ENCODE results near the gene PLLP.
"Not testable (repeated sequence)": the region's sequence is repeated elsewhere in the genome, so short reads cannot be mapped to it uniquely, and the experiment has no call there.

Gene PLLP

DNA sequence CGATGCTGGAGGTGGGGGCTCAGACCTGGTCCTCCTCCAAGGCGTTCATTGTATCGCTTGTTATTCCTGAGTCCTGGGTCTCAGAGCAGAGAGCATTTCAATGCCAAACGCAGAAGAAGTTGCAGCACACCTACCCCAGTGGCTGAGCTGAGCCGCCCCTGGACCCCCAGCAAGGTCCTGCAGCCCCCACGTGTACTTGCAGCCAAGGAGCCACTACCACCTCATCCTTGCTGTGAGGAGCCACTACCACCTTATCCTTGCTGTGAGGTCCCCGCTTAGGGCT is 13.5 kb downstream of the PLLP start:
- DNase-seq = no peak

DNA sequence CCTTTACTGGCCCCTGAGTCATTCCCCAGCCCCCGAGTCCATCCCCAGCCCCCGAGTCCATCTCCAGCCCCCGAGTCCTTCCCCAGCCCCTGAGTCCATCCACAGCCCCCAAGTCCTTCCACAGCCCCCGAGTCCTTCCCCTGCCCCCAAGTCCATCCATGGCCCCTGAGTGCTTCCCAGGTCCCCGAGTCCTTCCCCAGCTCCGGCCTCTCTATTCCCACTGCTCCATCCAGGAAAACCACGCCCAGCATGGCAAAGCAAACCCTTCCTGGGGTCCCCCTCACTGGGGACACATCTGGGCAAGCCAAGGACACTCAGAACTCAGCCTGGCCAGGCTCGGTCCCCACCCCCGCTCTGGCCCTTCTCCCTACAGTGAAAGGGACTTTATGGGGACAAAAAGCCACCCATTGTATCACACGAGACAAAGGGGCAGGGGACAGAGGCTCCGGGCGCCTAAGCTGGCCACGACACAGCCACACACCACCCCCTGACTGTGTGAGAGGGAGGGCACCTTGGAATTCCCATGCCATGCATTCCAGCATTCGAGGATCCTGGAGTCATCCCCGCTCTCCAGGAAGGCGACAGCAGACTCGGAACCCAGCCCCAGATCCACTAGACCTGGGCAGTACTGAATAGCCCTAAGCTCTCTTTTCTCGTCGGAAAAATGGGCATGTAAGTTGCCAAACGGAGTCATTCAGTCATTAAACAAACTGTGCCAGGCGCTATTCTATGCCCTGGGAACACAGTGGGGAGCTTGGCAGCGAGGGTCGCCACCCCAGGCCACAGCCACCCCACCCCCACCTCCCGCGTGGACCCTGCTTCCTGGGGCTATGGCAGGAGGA is 14.0 kb downstream of the PLLP start:
- DNase-seq = no peak

DNA sequence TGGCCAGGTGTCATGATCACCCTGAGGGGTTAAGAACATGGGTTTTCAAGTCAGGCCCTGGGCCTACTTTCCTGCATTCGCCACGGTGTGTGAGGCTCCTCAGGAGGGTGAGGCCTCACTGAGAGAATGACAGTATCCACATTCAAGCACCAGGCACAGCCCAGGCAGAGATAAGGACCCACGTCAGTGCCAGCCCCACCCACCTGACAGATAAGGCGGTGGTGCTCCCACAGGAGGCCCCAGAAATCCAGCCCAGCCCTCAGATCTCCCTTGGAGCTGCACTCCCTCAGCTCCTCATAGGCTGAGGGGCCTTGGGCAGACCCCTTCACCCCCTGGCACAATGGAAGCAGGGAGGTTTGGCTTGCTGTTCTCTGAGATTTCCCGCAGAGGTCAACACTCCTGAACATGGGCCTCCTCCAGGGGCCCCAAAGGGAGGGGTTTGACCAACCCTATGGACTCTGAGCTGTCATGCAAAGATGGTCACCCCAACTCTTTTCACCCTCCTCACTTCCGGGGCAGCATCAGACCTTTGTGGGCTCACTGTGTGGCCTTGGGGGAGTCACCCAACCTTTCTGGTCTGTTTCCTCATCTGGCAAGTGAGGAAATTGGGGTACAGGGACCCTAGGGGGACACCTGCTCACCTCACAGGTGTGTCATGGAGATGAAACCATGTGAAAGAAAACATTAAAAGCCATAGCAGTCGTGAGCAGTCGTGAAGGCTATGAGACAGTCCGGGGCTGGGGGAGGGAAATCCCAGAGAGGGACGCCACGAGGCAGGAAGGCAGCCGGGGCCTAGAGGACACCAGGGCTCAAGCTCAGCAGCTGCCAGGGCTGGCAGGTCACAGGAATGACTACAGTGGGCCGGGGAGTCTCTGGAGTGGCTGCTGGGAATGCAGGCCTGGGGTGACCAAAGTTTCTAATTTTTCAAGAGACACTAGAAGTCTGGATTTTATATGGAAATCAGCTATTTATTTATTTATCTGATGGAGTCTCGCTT is 15.4 kb downstream of the PLLP start:
- peak; percentile 93 for DNase-seq

DNA sequence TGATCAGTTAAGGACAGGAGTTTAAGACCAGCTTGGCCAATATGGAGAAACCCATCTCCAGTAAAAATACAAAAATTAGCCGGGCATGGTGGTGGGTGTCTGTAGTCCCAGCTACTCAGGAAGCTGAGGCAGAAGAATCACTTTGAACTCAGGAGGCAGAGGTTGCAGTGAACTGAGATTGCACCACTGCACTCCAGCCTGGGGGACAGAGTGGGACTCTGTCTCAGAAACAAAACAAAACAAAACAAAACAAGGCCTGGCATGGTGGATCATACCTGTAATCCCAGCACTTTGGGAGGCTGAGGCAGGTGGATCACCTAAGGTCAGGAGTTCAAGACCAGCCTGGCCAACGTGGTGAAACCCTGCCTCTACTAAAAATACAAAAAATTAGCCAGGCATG is 17.1 kb downstream of the PLLP start:
- DNase-seq = not testable (repeated sequence)

DNA sequence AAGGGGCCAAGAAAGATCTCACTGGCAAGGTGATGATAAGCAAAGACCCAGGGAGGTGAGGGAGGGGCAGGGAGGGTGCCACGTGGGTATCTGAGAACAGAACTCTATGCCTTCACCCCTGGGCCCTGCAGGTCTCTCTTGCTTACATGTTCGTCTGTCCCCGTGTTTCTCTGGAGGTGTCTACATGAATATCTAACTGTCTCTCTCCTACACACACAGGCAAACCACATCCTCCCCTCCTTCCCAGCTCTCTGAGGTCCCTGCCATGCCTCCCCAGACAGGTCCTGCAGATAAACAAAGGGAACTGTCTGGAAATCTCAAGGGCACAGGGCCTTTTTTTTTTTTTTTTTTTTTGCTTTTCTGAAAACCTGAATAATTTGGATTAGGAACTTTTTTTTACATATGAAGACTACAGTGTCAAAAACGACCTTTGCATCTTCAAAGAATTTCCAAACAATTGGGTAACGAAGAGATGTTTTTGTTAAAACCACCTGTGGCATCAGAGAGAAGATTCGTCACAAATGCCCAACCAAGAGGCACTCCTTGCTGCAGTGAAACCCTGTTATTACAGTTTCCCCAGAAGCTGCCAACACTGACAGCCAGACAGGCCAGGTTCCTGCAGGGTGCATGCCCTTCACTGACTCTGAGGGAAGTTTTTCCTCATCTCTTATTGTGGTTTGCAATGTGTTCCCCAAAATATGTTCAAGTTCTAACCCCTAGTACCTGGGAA is 17.8 kb downstream of the PLLP start:
- DNase-seq = peak; percentile 66

DNA sequence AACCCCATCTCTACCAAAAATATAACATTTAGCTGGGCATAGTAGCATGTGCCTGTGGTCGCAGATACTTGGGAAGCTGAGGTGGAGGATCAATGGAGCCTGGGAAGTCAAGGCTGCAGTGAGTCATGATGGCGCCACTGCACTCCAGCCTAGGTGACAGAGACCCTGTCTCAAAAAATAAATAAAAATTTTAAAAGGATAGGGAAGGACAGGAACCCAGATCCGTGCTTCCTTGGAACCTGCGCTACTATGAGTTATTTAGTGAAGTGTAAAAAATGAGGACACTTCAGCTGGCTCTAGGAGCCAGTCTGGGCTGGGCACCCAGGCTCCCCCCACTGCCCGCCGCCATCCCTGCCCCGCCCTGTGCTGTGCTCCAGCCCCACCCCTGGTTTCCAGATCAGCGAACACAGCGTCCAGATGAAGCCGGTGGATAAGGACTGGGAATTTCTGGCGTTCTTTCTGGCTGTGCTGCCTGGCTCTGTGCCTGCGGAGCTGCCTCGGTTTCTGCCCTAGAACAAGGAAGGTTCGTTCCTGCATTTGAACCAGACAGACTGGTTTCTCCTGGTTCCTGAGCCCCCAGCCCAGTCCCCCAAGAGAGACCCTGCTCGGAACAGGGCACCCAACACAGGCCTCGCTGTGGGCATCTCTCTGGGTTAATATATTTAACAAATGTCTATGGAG is 18.5 kb downstream of the PLLP start:
- DNase-seq = peak; percentile 80

DNA sequence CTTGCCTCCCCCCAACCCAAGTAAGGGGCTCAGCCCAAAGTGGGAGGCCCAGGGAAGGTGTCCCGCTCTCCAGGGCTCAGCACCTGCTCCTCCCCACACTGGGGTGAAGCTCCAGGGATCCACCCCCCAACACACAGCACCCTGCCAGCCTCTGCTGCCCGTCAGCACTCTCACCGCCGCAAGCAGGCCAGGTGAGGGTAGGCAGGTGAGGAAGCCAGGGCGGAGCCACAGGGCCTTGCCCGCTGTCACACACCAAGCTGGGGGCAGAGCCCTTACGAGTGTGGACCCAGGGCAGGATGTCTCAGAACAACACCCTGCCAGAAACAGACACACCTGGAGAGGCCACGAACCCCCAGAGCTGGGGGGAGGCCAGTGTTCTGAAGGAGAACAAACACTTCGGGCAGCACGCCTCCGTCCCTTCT is 19.5 kb downstream of the PLLP start:
- no peak for DNase-seq

DNA sequence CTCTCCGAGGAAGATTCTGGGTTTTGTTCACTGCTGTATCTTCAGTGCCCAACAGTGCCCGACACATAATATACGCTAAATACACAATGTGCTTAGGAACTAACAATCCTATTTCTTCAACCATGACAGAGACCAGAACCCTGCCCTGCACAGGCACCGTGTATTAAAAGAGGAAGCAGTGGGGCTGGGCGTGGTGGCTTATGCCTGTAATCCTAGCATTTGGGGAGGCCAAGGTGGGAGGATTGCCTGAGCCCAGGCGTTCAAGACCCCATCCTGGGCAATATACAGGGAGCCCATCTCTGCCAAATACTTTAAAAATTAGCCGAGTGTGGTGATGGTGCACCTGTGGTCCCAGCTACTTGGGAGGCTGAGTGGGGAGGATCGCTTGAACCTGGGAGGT is 20.1 kb downstream of the PLLP start:
- peak; percentile 44 for DNase-seq

DNA sequence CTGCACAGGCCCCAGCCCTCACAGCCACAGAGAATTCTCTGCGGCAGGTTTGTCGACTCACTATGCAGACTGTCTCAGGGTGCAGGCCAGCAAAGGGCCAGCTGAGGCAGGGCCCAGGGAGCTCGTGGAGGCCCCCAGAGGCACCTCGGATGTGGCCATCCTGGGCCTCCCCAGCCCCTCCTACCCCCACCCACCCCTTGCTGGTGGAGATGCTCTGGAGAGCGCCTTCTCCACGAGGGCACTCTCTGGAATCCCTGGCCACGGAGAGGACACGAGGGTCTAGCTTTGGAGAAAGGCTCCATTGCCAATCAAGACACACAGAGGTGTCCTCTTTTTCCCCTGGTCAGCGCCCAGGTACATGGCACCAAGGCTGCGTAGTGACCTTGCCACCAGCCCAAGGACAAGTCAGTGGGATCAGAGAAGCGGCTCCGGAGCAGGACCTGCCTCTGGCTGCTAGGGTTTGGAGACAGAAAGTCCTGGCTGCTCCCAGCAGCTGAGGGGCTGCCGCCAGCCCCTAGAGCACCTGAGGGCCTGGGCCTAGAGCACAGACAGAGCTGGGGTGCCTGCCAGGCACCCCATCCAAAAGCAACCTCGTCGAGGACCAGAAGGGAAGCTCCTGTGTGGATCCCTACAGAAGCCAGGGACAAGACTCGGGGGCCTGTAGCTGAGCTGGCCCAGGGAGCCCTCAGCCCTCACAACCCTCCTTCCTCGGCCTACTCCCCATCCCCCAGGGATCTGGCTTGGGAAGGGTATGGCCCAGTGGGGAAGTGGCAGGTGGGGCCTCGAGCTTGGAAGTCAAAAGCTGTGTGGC is 20.7 kb downstream of the PLLP start:
- DNase-seq = no peak

DNA sequence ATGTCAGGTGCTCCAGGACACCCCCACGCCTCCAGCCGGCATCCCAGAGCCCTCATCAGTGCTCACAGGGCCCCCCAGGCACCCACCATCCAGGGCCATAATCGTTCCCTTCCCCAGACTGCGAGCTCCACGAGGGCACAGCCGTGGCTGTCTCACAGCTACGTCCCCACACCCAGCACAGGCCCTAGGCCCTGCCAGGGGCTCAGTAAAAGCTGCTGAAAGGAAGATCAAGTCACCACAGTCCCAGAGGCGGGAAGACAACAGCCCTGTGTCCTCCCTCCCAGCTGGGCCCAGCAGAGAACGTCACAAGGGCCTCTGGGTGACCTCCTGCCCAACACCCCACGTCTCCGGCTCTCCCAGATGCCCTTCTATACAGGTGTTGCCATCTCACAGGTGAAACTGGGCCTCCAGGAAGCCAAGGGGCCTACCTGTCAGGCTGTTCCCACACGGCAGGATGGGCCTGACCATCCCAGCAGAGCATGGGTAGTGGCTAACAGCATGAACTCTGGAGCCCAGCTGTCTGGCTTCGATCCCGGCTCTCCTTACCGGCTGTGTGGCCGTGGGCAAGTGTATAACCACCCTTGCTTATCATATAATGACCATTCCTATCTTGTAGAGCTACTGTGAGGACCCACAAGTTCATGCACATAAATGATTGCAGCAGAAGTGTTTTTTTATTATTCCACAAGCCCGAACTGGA is 21.5 kb downstream of the PLLP start:
- DNase-seq = peak; percentile 69

DNA sequence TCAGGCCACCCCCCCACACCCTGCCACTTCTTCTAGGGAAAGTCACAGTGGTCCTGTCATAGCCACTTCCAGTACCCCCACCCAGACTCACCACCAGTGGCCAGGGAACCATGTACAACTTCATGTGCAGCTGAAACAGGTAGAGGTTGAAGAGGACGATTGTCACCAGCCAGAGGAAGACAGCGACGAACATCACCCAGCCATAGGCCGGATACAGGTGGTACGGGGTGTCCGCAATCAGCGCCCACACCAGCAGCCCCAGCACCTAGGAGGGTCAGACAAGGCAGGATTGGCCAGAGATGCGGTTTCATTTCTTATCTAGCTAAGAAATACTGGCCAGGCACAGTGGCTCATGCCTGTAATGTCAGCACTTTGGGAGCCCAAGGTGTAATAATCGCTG is 22.7 kb downstream of the PLLP start:
- DNase-seq = no peak

DNA sequence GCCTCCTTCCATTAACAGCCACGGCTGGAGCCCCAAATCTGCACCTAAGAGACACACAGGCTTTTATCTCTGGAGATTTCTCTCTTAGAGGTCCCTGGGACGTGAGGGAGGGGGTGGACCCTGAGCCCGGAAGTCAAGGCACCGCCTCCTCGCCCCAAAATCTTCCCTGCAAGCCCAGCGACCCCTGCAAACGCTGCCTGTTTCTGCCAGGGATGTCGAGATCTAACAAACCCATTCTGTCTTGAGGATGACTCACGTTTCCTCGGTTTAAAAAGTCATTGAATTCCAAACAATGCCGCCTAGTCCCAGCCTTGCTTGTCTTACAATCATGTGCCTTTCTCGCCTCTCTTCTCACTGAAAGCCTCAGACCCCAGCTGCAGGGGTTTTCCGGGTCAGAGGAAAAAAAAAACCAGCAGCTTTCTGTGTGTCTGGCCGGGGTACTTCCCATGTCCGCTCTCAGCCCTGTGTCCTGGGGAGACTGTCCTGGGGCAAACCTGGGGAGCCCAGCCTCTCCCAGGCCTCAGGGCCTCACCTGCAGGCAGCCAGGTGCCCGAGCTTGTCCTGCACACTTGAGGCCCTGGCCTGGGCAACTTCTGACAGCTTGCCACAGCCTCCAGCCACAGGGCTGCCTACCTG is 24.1 kb downstream of the PLLP start:
- no peak for DNase-seq

DNA sequence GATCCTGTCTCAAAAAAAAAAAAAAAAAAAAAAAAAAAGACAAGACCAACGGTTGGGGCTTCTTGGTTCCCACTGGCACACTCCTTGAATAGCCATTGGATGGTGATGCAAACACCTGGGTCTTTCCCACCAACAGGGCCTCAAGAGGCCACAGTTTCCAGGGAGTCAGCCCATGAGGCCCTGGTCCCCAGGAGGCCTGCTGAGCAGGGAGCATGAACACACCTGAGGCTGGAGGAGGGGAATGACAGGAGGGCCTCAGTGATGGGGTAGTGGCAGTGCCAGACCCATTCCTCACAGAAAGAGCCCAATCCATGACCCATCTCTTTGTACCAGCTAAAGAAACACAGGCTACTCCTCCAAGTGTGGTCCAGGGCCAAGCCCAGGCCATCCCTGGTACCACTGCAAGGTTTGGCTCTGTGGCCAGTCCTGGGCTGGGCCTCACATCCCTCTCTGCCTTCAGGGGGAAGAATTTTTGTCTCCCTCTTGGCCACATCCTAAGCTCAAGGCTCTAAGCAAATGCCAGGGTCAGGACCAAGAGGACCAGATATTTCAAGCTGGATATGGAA is 25.5 kb downstream of the PLLP start:
- DNase-seq = no peak

DNA sequence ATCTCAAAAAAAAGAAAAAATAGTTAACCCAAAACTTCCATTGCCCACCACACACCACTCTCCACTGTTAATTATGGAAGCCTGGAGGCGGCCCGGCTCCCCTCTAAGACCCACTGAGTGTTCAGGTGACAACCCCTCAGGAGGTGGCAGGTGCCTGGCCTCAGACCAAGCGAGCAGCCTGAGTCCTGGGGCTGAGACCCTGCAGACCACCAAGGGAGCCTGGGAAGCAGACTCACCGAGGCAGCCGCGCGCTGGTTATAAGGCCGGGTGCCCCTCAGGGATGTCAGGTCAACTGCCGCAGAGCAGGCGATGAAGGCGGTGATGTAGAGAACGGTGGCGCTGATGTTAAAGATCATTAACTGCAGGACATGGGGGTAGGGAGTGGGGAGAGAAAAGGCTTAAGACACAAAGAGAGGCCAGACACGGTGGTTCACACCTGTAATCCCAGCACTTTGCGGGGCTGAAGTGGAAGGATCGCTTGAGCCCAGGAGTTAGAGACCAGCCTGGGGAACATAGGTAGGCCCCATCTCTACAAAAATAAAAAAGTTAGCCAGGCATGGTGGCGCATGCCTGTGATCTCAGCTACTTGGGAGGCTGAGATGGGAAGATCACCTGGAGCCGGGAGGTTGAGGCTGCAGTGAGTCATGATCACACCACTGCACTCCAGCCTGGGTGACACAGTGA is 26.1 kb downstream of the PLLP start:
- no peak for DNase-seq

DNA sequence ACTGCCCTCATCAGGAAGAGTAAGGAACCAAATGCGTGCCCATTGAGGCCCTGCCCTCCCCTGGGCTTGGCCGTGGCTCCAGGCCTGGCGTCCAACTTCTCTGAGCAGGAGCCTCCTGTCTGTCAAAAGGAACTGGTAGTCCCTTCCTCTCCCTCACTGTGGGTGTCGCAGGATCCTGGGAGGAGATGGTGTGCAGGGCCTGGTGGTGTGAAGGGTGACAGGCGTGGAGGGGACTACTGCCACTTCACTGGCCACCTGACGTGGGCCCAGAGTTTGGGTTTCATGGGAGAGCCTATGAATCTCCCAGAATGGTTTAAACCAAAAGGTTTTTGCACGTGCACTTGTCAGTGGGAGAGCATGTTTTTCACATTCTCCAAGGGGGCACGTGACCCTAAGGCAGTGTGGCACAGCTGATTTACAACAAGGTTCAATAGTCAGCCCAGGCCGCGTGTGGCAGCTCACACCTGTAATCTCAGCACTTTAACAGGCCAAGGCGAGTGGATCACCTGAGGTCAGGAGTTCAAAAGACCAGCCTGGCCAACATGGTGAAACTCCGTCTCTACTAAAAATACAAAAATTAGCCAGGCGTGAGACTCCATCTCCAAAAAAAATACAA is 26.9 kb downstream of the PLLP start:
- DNase-seq = no peak

DNA sequence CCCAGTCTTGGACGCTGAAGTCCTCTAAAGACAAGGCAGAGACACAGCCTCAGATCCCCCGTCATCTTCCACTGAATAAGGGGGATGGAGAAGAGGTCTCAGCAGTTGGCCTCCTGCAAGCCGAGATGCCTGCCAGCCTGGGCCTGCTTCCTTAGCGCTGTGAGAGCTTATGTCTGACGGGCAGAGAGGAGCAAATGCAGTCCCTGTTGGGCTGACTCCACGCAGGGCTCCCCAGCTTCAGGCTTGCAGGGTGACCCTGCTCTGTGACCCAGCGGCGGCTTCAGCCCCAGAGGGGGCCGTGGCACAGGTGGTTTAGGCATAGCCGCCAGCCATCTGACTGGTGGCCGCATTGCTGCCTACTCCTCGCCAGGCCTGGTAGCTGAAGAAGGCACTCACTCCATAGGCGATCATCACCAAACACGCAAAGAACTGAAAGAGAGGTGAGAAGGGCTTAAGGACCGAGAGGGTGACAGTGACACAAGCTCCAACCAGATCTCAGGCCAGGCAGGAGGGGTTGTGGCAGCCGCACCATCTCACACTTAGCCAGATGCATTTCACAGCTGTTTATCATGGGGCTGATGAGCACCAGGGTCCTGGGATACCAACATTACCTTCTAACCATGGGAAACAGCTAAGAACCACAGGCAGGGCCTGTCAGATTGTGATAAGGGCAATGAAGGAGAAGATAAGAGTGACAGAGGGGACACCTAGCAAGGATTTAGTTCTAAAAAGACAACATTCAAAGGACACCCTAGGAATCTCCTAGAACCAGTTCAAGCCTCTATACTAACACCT is 27.7 kb downstream of the PLLP start:
- peak; percentile 62 for DNase-seq

DNA sequence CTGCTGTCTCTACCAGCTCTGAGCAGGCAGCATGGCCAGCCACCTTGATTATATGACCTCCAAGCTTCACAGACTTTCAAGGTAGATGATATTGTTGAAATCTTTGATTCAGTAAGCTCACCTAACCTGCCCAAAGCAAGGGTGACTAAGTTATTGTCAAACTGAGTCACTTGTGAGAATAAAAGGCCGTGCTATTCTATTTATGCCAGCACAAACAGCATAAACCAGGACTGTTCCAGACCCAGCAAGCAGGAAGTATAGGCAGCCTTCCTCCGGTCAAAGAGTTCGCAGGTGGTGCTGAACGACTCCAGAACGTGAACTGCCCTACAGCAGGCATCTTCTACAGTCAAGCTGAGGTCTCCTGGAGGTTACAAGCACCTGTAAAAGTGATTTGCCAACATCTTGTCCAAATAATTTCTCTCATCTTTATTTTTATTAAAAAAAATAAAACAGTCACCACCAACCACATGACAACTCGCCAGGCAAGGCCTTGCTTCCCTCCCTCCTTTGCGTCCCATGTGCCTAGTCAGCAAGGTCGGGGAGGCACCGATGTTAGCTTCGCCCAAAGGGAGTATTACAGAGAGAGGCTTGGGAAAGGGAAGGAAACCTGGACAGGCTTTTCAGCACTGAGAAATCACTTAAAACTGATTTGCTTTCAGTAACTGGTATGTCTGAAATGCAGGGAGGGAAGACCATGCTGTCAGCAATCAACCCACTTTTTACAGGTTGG is 28.6 kb downstream of the PLLP start:
- no peak for DNase-seq

DNA sequence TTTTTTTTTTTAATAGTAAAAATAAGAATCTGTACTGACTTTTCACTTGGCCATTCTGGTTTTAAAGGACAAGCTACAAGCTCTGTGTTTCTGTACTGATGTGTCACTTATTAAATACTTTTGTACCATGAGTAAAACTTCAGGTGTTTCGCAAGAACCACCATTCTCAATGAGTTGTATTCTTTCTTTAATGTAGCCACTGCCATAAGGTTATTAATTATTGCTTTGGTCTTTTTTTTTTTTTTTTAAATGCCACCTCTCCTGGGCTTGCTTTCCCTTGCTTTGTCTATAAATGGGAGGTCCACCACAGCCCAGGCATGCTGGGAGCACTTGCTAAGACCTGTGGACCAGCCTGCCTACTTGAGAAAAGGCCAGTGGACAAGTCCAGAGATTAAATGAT is 31.0 kb downstream of the PLLP start:
- no peak for DNase-seq
